Fibroblast of peridontal ligament (primary cell): ENCODE data around the gene VPS54.
"Not testable (repeated sequence)": the region's sequence is repeated elsewhere in the genome, so short reads cannot be mapped to it uniquely, and the experiment has no call there.

ENCODE experiments used
- DNase-seq: peaks from one replicate; pipeline ENCODE4 v3.0.0-alpha.2; 2010; ENCODE audit errors: extremely low read depth

The VPS54 gene

GRCh38 chr2:63874204-63875130 is 144.8 kb downstream of the VPS54 start:
- DNase-seq, result no peak

DNA sequence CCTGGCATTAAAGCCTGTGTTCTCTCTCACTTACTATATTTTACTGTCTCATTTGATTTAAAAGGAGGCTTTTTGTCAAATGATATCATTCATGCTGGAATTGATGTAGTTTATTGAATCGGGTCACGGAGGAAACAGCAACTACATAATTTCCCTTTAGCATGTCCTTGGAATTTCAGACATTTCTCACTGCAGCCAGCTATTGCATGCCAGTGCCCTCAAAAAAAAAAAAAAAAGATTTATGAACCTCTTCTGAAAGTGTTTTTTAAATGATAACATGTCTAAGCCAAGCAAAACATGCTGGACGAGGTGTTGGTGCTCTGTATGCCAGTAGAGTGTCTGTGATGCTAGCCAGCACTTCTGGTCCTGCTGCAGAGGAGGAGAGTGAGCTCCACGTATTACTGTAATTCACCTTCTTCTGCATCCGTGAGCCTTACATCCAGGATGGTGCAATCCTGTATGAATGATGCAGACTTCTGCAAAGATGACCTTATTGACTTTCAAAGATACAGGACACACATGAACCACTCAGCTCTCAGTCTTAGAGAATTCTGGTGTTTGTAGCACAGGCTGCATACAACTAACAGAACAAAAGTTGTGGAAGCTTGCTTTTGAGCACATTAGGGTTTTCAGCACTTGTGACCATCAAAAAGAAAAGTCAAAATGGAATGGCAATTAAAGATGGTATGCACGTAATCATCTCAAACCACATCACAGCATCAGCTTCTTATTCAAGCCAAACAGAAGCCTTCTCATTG is 146.5 kb downstream of the VPS54 start:
- DNase-seq, result peak; percentile 58

GRCh38 chr2:63871864-63872263 is 147.4 kb downstream of the VPS54 start:
- peak; percentile 44 for DNase-seq

DNA sequence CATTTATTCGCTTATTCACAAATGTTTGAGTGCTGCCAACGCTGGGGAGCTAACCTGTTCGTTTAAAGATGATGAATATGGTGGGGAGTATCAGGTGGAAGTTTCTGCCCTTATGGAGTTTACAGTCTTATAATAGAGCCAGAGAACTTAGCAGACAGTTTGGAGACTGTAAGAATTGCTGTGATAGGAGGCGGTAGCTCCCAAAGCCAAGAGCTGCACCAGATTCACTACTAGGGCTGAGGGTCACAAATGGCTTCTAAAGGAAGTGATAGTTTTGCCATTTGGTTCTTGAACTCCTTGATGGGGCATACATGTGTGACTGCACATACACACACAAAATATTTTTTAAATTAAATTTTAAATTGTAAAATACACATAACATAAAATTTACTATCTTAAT is 148.5 kb downstream of the VPS54 start:
- no peak for DNase-seq

GRCh38 chr2:63866009-63866709 is 153.1 kb downstream of the VPS54 start:
- peak; percentile 52 for DNase-seq

DNA sequence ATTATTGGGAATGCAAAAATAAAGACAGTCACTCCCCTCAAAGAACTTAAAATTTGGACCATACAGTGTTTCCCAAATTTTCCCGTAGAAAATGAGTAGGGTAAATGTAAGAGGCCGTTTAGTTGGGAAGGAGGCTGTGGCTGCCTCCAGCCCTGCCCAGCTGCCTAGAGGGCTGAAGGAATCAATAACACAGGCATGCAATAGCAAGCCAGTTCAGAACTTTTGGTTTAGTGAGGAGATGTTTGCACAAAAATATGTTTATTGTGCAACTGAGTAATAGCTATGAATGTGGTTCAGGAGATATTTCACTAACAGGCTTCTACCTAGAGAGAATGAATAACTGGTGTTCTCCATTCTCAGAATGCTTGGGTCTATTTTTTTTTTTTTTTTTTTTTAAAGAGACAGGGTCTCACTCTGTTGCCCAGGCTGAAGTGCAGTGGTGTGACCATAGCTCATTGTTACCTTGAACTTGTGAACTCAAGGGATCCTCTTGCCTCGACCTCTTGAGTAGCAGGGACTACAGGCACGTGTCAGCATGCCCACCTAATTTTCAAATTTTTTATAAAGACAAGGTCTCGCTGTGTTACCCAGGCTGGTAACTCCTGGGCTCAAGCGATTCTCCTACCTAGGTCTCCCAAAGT is 153.9 kb downstream of the VPS54 start:
- DNase-seq, result peak; percentile 83

GRCh38 chr2:63863707-63864106 is 155.5 kb downstream of the VPS54 start:
- DNase-seq, result no peak

- no peak for DNase-seq
Observed at GRCh38 chr2:63862806-63863205, 156.4 kb downstream of the VPS54 start.

- peak; percentile 81 for DNase-seq
Observed at GRCh38 chr2:63861220-63861822, 157.9 kb downstream of the VPS54 start.

GRCh38 chr2:63858291-63858690 is 160.9 kb downstream of the VPS54 start:
- no peak for DNase-seq

DNA sequence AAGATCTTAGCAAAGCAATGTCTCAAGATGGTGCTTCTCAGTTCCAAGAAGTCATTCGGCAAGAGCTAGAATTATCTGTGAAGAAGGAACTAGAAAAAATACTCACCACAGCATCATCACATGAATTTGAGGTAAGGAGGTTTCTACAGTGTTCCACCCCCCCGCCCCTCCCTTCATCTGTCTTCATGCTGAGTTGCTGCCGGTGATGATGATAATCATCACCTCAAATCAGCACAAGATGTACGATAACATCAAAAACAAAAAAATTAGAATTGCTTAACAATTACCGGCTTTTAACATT is 163.0 kb downstream of the VPS54 start:
- no peak for DNase-seq

GRCh38 chr2:63855418-63856302 is 163.6 kb downstream of the VPS54 start:
- DNase-seq, result no peak

DNA sequence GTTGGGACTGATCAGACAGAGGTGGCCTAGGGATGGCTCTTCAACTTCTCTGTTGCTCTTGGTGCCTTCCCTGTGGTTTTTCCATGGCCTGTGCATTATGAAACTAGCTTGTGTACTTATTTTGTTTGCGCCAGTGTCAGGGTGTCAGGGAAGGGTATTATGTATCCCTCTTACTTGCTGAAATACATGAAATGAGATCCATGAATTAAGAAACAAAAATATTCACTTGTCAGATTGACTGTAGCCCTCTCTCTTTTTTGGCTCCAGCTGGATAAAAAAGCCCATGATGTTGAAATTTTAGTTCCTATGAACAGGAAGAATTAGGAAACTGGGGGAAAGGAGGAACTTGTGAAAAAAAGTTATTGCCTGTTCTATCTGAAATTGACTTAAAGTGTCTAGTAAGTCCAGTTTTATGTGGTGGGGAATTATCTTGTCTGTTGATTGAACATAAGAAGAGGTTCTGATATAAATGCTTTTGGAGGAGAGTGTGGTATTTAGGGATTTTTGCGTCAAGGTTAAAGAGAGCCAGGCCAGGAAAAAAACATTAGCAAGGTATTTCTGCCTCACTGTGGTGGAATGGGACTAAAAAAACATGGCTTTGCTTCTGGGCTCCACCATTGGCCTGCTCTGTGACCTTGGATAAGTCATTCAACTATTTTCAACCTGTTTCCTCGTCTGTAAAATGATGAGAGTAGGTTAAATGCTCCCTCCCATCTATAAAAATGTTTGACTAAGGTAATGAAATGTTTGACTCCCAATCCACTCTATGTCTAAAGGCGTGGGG is 165.5 kb downstream of the VPS54 start:
- peak; percentile 45 for DNase-seq

DNA sequence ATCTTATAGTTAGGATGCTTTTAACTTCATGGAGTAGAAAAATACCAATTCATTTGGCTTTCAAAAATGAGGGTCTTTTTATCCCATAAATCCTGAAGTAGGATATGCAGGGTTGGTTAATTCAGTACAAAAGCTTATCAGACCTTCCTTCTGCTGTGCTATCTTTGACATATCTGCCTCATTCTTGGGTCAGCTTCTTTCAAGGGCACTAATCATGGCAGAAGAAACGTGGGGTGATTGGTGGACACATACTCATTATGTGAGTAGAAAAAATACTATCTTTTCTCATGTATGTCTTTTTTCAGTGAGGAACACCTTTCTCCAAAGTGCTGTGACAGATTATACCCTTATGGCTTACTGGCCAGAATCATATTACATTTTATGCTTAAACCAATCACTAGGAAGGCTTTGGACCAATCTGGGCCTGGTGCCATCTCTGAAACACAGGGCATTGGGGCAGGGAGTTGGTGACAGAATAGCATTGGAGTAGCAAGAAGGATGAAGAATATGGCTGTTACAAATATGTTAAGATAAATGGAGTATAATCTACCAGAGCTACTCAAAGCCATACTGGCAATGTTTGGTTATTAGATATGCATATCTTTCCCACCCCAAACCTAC is 167.4 kb downstream of the VPS54 start:
- DNase-seq, result no peak

GRCh38 chr2:63850649-63851048 is 168.6 kb downstream of the VPS54 start:
- DNase-seq, result no peak

GRCh38 chr2:63850204-63850571 is 169.0 kb downstream of the VPS54 start:
- DNase-seq, result no peak

DNA sequence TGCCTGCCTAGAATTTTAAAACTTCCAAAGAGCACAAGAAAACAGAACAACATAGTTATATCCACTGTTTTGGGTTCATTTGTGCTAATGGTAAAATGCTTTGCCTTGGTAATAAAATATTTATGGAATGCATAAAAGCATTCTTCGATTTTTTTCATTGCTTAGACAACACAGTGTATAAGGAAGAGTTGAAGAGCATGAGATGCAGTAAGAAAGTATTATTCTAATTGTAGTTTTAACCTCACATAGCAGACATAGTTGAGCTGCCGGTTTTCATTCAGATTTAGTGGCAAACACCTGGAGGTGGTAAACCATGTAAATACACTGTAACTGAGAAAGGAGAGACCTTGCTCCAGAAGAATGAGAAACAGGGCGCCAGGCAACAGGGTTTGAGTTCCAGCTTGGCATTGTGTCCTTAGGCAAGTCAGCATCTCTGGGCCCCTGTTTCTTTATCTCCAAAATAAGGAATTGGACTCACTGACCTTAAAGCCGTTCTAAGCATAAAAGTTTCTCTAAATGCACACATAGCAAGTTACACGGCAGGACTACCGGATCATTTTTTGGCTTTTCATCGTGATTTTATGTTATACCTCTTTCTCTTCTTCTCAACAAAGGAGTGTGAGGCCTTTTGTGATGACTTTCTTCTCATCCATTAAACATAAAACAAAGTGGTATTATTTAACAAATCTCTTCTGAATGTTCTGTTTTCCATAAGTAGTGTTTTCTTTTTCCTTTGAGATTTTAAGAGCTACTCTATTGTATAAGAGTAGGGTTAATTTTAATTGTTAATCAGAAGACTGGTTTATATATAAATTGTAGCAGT is 169.6 kb downstream of the VPS54 start:
- DNase-seq, result peak; percentile 37

DNA sequence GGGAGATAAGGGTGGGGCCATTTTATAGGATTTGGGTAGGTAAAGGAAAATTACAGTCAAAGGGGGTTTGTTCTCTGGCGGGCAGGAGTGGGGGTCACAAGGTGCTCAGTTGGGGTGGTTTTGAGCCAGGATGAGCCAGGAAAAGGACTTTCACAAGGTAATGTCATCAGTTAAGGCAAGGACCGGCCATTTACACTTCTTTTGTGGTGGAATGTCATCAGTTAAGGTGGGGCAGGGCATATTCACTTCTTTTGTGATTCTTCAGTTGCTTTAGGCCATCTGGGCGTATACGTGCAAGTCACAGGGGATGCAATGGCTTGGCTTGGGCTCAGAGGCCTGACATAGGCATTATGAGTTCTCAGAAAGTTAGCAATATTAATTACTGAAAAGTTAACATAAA is 171.7 kb downstream of the VPS54 start:
- not testable (repeated sequence) for DNase-seq
